Measurements from ENCODE around the gene THYN1. TPM values are rescaled to one million over a fixed set of nuclear protein-coding genes. Genes with fewer than 3 reads are reported as not detected.
"Not testable (repeated sequence)": the region's sequence is repeated elsewhere in the genome, so short reads cannot be mapped to it uniquely, and the experiment has no call there.

THYN1 gene
- total RNA-seq, 2 donors from 2014 or later, result 70.4 to 89.0 TPM

- Mint-ChIP-seq H3K27ac (no peak overlapping the region), H3K9me3 (no peaks in the 10 kb centered on the region), H3K36me3 (ENCODE audit: insufficient read depth in 2 of 2) (peaks cover 1 to 3% of the 10 kb centered on the region in 2 donors), H3K4me3 (no peak overlapping the region), H3K4me1 (ENCODE audit: low read depth) (peaks cover under 1% of the 10 kb centered on the region), H3K27me3 (ENCODE audit: low read depth) (no peaks in the 10 kb centered on the region)
- ATAC-seq (replicated peaks in 1 of 2) (no peak), DNase-seq (no peak)
These were observed 29.2 kb upstream of the THYN1 start for GRCh38 chr11:134282121-134283045.

DNA sequence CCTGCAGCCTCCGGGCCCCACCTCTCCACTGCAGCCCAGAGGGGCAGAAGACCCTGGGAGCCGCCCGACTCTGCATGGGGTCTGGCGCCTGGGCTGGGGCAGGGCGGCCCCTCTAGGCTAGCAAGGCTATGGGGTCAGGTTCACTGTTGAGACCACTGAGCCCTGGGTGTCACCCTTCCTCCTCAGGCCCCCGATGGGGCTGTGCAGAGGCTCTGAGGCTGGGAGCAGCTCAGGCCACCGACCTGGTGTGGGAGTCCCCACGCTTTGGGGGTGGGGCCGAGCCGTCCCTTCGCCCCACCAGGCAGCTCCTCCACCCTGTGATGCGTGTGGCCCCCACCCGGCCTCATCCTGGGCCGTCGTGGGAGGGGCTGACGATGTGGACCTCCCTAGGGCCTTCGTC lies 28.5 kb upstream of the THYN1 start:
- ATAC-seq (replicated peaks in 1 of 2); H3K27ac Mint-ChIP-seq; H3K27me3 Mint-ChIP-seq (ENCODE audit: low read depth); H3K36me3 Mint-ChIP-seq (ENCODE audit: insufficient read depth in 2 of 2); H3K9me3 Mint-ChIP-seq; H3K4me1 Mint-ChIP-seq (ENCODE audit: low read depth); H3K4me3 Mint-ChIP-seq; DNase-seq: not testable (repeated sequence)

GRCh38 chr11:134278356-134278755 lies 25.2 kb upstream of the THYN1 start:
- Mint-ChIP-seq H3K36me3 (ENCODE audit: insufficient read depth in 2 of 2) (peaks cover 5 to 8% of the 10 kb centered on the region in 2 donors), H3K9me3 (no peaks in the 10 kb centered on the region), H3K27ac (no peak overlapping the region), H3K27me3 (ENCODE audit: low read depth) (no peaks in the 10 kb centered on the region), H3K4me1 (ENCODE audit: low read depth) (peaks cover 27% of the 10 kb centered on the region), H3K4me3 (no peak overlapping the region)
- ATAC-seq (replicated peaks in 1 of 2), result no peak
- no peak for DNase-seq

- H3K9me3 Mint-ChIP-seq, result no peaks in the 10 kb centered on the region
- H3K27ac Mint-ChIP-seq, result peak overlapping the region; percentile 58
- H3K4me3 Mint-ChIP-seq, result peak overlapping the region; percentile 87 to 93
- ATAC-seq (replicated peaks in 1 of 2) (no peak), DNase-seq (no peak)
- H3K36me3 Mint-ChIP-seq (ENCODE audit: insufficient read depth in 2 of 2), result peaks cover 5 to 8% of the 10 kb centered on the region in 2 donors
- H3K27me3 Mint-ChIP-seq (ENCODE audit: low read depth), result no peaks in the 10 kb centered on the region
- peaks cover 36% of the 10 kb centered on the region for H3K4me1 Mint-ChIP-seq (ENCODE audit: low read depth)
These were observed 24.2 kb upstream of the THYN1 start for GRCh38 chr11:134277183-134278001.

GRCh38 chr11:134276396-134277182 lies 23.4 kb upstream of the THYN1 start:
- H3K27ac Mint-ChIP-seq, result no peak overlapping the region

DNA sequence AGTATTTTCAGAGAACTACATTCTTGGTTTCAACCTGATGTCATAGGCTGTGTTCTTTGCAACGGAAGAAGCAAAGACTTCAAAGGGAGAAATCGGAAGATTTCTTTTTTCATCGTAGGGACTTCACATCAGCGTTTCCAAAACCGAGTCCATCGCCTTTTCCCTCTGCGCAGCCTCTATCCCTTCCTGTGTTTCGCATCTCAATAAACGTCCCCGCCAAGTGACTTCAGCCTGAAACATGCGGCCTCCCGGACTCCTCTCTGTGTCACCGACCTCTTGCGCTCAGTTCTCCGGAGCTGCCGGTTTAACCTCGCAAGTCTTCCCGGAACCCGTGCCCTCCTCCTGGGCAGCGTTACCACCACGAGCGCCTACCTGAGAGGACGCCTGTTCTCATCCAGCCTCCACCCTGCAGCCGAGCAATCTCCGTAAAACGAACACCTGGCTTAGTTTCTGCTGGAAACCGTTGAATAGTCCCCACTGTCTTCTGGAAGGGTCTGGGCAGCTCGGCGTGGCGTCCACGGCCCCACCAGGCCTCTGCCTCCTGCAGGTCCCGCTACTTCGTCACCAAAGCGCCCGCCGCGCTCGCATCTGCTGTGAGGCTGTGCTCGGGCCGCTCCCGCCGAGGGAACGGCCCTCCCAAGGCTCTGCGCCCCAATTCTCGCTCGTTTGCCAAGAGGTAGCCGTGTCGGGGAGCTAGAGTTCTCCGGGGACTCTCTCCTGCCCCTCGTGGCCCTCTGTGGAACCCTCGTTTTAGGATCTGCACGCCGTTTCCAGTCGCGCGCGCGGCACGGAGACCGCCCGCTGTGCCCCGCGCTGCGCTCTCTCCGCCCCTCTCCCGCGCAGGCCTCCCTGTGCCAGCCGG lies 22.6 kb upstream of the THYN1 start, which contains the start of gene GLB1L3:
TSS of gene GLB1L3 (plus strand) at position 846 of the 862 bp plus-strand sequence. CDS start 362 bp downstream, outside the sequence.
- ATAC-seq (replicated peaks in 1 of 2) (peak; percentile 90 to 94), DNase-seq (peak; percentile 83 to 89)
- H3K27me3 Mint-ChIP-seq (ENCODE audit: low read depth), result no peaks in the 10 kb centered on the region
- H3K4me3 Mint-ChIP-seq, result peak within 1 kb of the TSS; percentile 95 to 98
- peak within 1 kb of the TSS; percentile 97 for H3K27ac Mint-ChIP-seq
- H3K36me3 Mint-ChIP-seq (ENCODE audit: insufficient read depth in 2 of 2), result peaks cover 5 to 8% of the 10 kb centered on the region in 2 donors
- H3K4me1 Mint-ChIP-seq (ENCODE audit: low read depth), result peaks cover 44% of the 10 kb centered on the region
- no peaks in the 10 kb centered on the region for H3K9me3 Mint-ChIP-seq

More at GRCh38 chr11:134276396-134277182, 23.4 kb upstream of the THYN1 start:
- H3K9me3 Mint-ChIP-seq, result no peaks in the 10 kb centered on the region
- peaks cover 40% of the 10 kb centered on the region for H3K4me1 Mint-ChIP-seq (ENCODE audit: low read depth)
- DNase-seq (peak in 1 of 2 donors; percentile 36), ATAC-seq (replicated peaks in 1 of 2) (peak; percentile 32 to 43)
- no peaks in the 10 kb centered on the region for H3K27me3 Mint-ChIP-seq (ENCODE audit: low read depth)
- H3K4me3 Mint-ChIP-seq, result peak overlapping the region; percentile 95 to 98
- H3K36me3 Mint-ChIP-seq (ENCODE audit: insufficient read depth in 2 of 2), result peaks cover 5 to 8% of the 10 kb centered on the region in 2 donors

DNA sequence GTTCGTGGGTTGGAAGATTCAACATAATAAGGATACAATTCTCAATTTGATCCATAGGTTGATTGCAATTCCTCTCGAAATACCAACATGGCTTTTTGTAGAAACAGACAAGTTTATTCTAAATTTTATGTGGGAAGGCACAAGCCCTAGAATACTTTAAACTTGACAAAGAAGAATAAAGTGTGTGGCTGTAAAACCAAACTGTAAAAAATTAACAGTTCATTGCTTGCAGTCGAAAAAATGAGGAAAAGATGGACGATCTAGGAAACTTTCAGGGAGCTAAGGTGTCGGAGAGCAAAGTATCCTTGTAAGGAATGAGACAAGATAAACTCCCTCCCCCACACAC lies 22.0 kb upstream of the THYN1 start:
- H3K4me3 Mint-ChIP-seq, result peak overlapping the region; percentile 95 to 98
- H3K27me3 Mint-ChIP-seq (ENCODE audit: low read depth), result no peaks in the 10 kb centered on the region
- H3K9me3 Mint-ChIP-seq, result no peaks in the 10 kb centered on the region
- ATAC-seq (replicated peaks in 1 of 2) (no peak), DNase-seq (no peak)
- H3K36me3 Mint-ChIP-seq (ENCODE audit: insufficient read depth in 2 of 2), result peaks cover 5 to 8% of the 10 kb centered on the region in 2 donors
- H3K4me1 Mint-ChIP-seq (ENCODE audit: low read depth), result peaks cover 50% of the 10 kb centered on the region
- peak overlapping the region; percentile 97 for H3K27ac Mint-ChIP-seq

DNA sequence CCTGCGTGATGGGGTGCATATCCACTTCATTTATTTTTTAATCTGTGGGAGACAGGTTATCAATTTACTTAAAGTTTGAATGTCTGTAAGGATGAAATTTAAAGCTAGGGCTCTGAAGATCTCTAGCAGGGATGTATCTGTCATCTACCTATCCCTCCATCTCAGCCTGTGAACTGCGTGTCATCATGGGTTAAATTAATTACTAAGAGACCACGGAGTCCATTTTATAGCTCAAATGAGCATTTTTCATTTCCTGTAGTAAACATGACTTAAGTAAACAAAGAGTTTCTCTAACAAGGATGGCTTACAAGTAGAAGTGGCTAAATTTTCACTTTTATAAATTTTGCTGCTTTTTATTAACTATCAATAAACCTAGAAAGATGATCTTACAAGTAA lies 20.2 kb upstream of the THYN1 start:
- DNase-seq, result no peak
- Mint-ChIP-seq H3K27ac (peak overlapping the region; percentile 20), H3K27me3 (ENCODE audit: low read depth) (no peaks in the 10 kb centered on the region), H3K36me3 (ENCODE audit: insufficient read depth in 2 of 2) (peaks cover 3 to 8% of the 10 kb centered on the region in 2 donors), H3K4me3 (peak overlapping the region; percentile 31 to 98), H3K4me1 (ENCODE audit: low read depth) (peaks cover 53% of the 10 kb centered on the region), H3K9me3 (no peaks in the 10 kb centered on the region)
- no peak for ATAC-seq (replicated peaks in 1 of 2)

GRCh38 chr11:134272381-134273316 lies 19.5 kb upstream of the THYN1 start:
- Mint-ChIP-seq H3K9me3 (no peaks in the 10 kb centered on the region), H3K4me3 (peak overlapping the region; percentile 31 to 98), H3K36me3 (ENCODE audit: insufficient read depth in 2 of 2) (peaks cover 1 to 6% of the 10 kb centered on the region in 2 donors), H3K27me3 (ENCODE audit: low read depth) (no peaks in the 10 kb centered on the region), H3K27ac (peak overlapping the region; percentile 20), H3K4me1 (ENCODE audit: low read depth) (peaks cover 53% of the 10 kb centered on the region)
- ATAC-seq (replicated peaks in 1 of 2) (no peak), DNase-seq (no peak)

GRCh38 chr11:134271978-134272377 lies 18.8 kb upstream of the THYN1 start:
- DNase-seq (no peak), ATAC-seq (replicated peaks in 1 of 2) (no peak)
- no peak overlapping the region for H3K4me3 Mint-ChIP-seq
- no peaks in the 10 kb centered on the region for H3K27me3 Mint-ChIP-seq (ENCODE audit: low read depth)
- H3K9me3 Mint-ChIP-seq, result no peaks in the 10 kb centered on the region
- H3K4me1 Mint-ChIP-seq (ENCODE audit: low read depth), result peaks cover 49% of the 10 kb centered on the region
- H3K27ac Mint-ChIP-seq, result no peak overlapping the region
- peaks cover 0 to 4% of the 10 kb centered on the region in 2 donors for H3K36me3 Mint-ChIP-seq (ENCODE audit: insufficient read depth in 2 of 2)

GRCh38 chr11:134270250-134270714 lies 17.1 kb upstream of the THYN1 start:
- H3K9me3 Mint-ChIP-seq, result no peaks in the 10 kb centered on the region
- peaks cover 0 to 1% of the 10 kb centered on the region in 2 donors for H3K36me3 Mint-ChIP-seq (ENCODE audit: insufficient read depth in 2 of 2)
- H3K4me1 Mint-ChIP-seq (ENCODE audit: low read depth), result peaks cover 46% of the 10 kb centered on the region
- H3K27ac Mint-ChIP-seq, result no peak overlapping the region
- H3K4me3 Mint-ChIP-seq, result peak overlapping the region; percentile 38 to 65
- DNase-seq (no peak), ATAC-seq (replicated peaks in 1 of 2) (peak; percentile 49 to 54)
- no peaks in the 10 kb centered on the region for H3K27me3 Mint-ChIP-seq (ENCODE audit: low read depth)
